Fibroblast of lung (primary cell): ENCODE data around the gene PMS1. TPM values are rescaled to one million over a fixed set of nuclear protein-coding genes. Genes with fewer than 3 reads are reported as not detected.
A peak's percentile ranks its signal among the peaks of the same experiment; 100 is the strongest.

Experiments
- DNase-seq, 2 donors: peaks; one replicate each; pipeline versions ENCODE4 v3.0.0 to v3.0.0-alpha.2; 2010; ENCODE audit warnings: low read depth in 2 of 2
- H2AFZ ChIP-seq: 2 replicates; pipeline ENCODE4 v1.5.1; 2012; ENCODE audit warnings: low read length, control low read depth, inconsistent platforms
- H3K27ac ChIP-seq: 2 replicates; pipeline ENCODE4 v1.5.1; 2011; ENCODE audit warnings: low read length, control low read depth; ENCODE audit not compliant: insufficient read depth
- H3K27me3 ChIP-seq: 2 replicates; pipeline ENCODE4 v1.5.1; 2011; ENCODE audit warnings: mild to moderate bottlenecking, low read length; ENCODE audit not compliant: control insufficient read depth, insufficient read depth
- H3K36me3 ChIP-seq: 2 replicates; pipeline ENCODE4 v1.5.1; 2011; ENCODE audit warnings: low read length; ENCODE audit not compliant: control insufficient read depth, insufficient read depth
- H3K4me1 ChIP-seq: 2 replicates; pipeline ENCODE4 v1.5.1; 2011; ENCODE audit warnings: low read length; ENCODE audit not compliant: control insufficient read depth, insufficient read depth; ENCODE audit errors: extremely low read depth
- H3K4me2 ChIP-seq: 2 replicates; pipeline ENCODE4 v1.5.1; 2011; ENCODE audit warnings: low read length, control low read depth; ENCODE audit not compliant: insufficient read depth; ENCODE audit errors: extremely low read depth
- H3K4me3 ChIP-seq, 4 experiments: fragments of 200-600 bp in 1 of 4; sonication (generic) in 1 of 4; replicated peaks in 1 of 4; 2 replicates each; pipeline ENCODE4 v1.5.1; 2011 to 2016; ENCODE audit warnings: low read length in 4 of 4, low read depth in 3 of 4, mild to moderate bottlenecking in 3 of 4, control low read depth in 2 of 4, inconsistent platforms in 1 of 4, mixed read lengths in 1 of 4; ENCODE audit not compliant: insufficient read depth in 1 of 4; ENCODE audit errors: control extremely low read depth in 1 of 4
- H3K79me2 ChIP-seq: 2 replicates; pipeline ENCODE4 v1.5.1; 2012; ENCODE audit warnings: mild to moderate bottlenecking, low read length, inconsistent platforms; ENCODE audit not compliant: control insufficient read depth, insufficient read depth
- H3K9ac ChIP-seq: 2 replicates; pipeline ENCODE4 v1.5.1; 2011; ENCODE audit warnings: mild to moderate bottlenecking, low read length, control low read depth; ENCODE audit not compliant: insufficient read depth
- H3K9me3 ChIP-seq: 2 replicates; pipeline ENCODE4 v1.5.1; 2012; ENCODE audit warnings: low read depth, low read length; ENCODE audit not compliant: control insufficient read depth, insufficient read depth
- H4K20me1 ChIP-seq: 2 replicates; pipeline ENCODE4 v1.5.1; 2011; ENCODE audit warnings: low read length; ENCODE audit not compliant: control insufficient read depth, insufficient read depth; ENCODE audit errors: extremely low read depth
- CTCF ChIP-seq, 2 donors: IDR thresholded peaks in 1 of 2; conservative IDR thresholded peaks in 1 of 2; 1 replicate in 1 of 2; 2 replicates in 1 of 2; pipeline ENCODE4 v1.5.1; 2011 to 2012; ENCODE audit warnings: low read length in 2 of 2, control low read depth in 1 of 2, inconsistent platforms in 1 of 2, low read depth in 1 of 2, mild to moderate bottlenecking in 1 of 2
- EZH2 ChIP-seq: IDR thresholded peaks from 2 replicates; pipeline ENCODE4 v1.5.1; 2012; ENCODE audit warnings: low read length, control low read depth, mild to moderate bottlenecking; ENCODE audit errors: missing control alignments
- polyA plus RNA-seq, 2 donors: library from polyadenylated mRNA; depleted of rRNA in 1 of 2; stranded (reverse) in 1 of 2; unstranded in 1 of 2; fragments of >200 nt; gene quantifications; 2 replicates each; pipeline ENCODE4 v1.2.1, GENCODE V29; 2011 to 2012; ENCODE audit warnings: missing spikeins in 1 of 2
- total RNA-seq: library from RNA; depleted of rRNA; stranded (reverse); fragments of >200 nt; gene quantifications from 2 replicates; pipeline ENCODE4 v1.2.1, GENCODE V29; 2014

Gene PMS1
- total and polyA plus RNA-seq, 2 donors (not counting 1 experiment from before 2014, with no cell fraction given), result 15.7 to 41.0 TPM

DNA sequence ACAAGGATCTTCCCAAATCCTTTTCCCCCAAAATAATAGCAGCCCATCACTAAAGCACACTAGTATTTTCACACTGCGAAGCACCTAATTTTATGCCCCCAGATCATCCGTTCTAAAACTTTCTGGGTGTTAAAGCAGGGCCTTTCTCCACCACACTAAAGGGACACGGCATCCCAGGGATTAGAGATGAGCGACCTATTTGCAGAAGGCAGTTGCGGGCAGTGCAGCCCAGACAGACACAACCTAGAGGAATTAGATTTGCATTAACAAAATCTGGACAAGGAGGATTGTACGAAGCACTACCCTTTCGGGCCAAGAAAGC, 22.1 kb upstream of the PMS1 start:
- Histone ChIP-seq H3K27me3 (no peaks in the 10 kb centered on the region), H3K36me3 (peaks cover 2% of the 10 kb centered on the region), H3K4me2 (peak overlapping the region; percentile 94), H3K4me3 (peak overlapping the region; percentile 80 to 93 (median 88)), H4K20me1 (no peaks in the 10 kb centered on the region), H2AFZ (peak overlapping the region; percentile 85), H3K27ac (peak overlapping the region; percentile 75), H3K9ac (peak overlapping the region; percentile 11), H3K79me2 (no peaks in the 10 kb centered on the region), H3K9me3 (no peaks in the 10 kb centered on the region), H3K4me1 (peaks cover 7% of the 10 kb centered on the region)
- no peak for TF ChIP-seq EZH2
- no peak for TF ChIP-seq CTCF (conservative IDR thresholded peaks at IDR 0.05 in 1 of 2, IDR thresholded peaks at IDR 0.05 in 1 of 2; ENCODE audit: low read depth in 1 of 2, low read length in 2 of 2)
- no peak for DNase-seq

DNA sequence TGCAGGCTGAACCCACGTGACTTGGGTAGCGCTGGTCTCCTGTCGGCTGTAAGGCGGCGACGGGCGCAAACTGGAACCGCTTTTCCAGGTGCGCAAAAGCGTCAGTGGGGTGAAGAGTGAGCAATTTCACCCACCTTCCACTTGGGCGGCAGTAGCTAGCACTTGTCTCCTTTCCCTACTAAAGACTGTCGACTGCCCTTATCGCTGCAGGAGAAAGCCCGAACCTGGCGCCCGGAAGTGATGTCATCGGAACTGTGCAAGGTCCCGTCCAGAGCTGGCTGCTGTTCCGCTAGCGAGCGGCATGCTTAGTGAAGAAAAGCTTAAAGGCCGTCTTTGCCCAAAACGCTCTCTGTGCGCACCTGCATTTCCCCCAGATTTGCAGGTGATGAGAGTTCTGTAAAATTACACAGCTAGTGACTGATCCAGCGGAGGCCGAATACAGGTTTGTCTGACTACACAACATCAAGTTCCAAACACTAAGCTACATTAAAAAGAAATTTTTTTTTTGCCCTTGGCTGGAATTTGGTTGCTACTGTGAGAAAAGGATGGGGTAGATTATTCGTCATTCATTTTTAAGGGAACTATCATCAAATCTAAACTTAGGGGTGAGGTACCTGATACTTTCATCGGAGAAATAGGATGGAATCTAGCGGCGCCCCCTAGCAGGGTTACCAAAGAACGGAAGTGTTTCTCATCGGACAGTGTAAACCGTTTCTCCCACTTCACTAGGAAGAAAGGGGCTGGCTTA, 21.5 kb upstream of the PMS1 start, which contains the start of gene OSGEPL1:
TSS of gene OSGEPL1 (minus strand) at position 242 of the 748 bp plus-strand sequence. CDS start 1,152 bp downstream, outside the sequence.
- Histone ChIP-seq H2AFZ (peak within 1 kb of the TSS; percentile 85), H3K4me3 (peak within 1 kb of the TSS; percentile 80 to 93 (median 88)), H3K36me3 (peaks cover 2% of the 10 kb centered on the region), H3K4me1 (peaks cover 7% of the 10 kb centered on the region), H3K27me3 (no peaks in the 10 kb centered on the region), H3K9ac (peak within 1 kb of the TSS; percentile 11), H3K4me2 (peak within 1 kb of the TSS; percentile 94), H3K27ac (peak within 1 kb of the TSS; percentile 75), H3K79me2 (no peaks in the 10 kb centered on the region), H3K9me3 (no peaks in the 10 kb centered on the region), H4K20me1 (no peaks in the 10 kb centered on the region)
- TF ChIP-seq CTCF (conservative IDR thresholded peaks at IDR 0.05 in 1 of 2, IDR thresholded peaks at IDR 0.05 in 1 of 2; ENCODE audit: low read depth in 1 of 2, low read length in 2 of 2) (peak; percentile 64 to 70), EZH2 (no peak)
- peak; percentile 93 to 94 for DNase-seq

DNA sequence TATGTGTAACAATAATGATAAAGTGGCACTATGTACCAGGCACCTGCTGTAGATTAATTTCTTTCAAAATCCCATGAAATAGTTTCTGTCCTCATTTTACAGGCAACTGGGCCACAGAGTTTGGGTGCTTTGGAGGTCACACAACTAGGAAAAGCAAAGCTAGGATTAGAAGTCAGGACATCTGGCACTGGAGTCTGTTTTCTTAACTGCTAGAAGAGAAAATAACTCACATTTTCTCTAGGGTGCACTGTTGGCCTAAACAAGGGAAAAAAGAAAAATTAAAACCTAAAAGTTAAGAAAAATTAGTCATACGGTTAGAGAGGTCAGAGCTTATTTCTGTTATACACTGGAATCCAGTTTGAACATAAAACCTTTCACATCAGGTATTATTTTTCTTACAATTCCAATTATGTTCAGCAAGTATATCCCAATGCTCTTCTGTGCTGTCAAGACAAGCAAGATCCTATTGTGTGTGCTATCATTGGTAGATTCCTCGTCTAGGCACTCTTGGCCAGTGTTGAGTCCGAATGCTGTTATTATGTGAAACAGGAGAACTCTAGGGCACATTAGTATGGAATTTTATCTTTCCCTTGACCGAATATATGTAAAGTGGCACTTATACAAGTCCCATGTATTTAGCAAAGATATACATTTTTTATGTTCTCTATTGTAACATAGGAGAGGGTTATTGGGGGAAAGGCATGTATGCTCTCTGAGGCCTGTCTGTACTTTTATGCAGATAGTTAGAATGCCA, 20.2 kb upstream of the PMS1 start:
- DNase-seq, result peak in 1 of 2 donors; percentile 38

More for the DNA sequence above, 20.2 kb upstream of the PMS1 start:
- Histone ChIP-seq H3K36me3 (peaks cover 2% of the 10 kb centered on the region), H3K9me3 (no peaks in the 10 kb centered on the region), H4K20me1 (no peaks in the 10 kb centered on the region), H3K4me2 (peak overlapping the region; percentile 76), H3K27me3 (no peaks in the 10 kb centered on the region), H3K27ac (no peak overlapping the region), H3K4me1 (peaks cover 7% of the 10 kb centered on the region), H2AFZ (peak overlapping the region; percentile 16), H3K9ac (no peak overlapping the region), H3K4me3 (peak overlapping the region in 2 of 4 experiments; percentile 90 to 93), H3K79me2 (no peaks in the 10 kb centered on the region)
- TF ChIP-seq EZH2 (no peak), CTCF (conservative IDR thresholded peaks at IDR 0.05 in 1 of 2, IDR thresholded peaks at IDR 0.05 in 1 of 2; ENCODE audit: low read depth in 1 of 2, low read length in 2 of 2) (peak in 1 of 2 donors; percentile 6)
